ENCODE results near the gene RCCD1.

RCCD1 gene

DNA sequence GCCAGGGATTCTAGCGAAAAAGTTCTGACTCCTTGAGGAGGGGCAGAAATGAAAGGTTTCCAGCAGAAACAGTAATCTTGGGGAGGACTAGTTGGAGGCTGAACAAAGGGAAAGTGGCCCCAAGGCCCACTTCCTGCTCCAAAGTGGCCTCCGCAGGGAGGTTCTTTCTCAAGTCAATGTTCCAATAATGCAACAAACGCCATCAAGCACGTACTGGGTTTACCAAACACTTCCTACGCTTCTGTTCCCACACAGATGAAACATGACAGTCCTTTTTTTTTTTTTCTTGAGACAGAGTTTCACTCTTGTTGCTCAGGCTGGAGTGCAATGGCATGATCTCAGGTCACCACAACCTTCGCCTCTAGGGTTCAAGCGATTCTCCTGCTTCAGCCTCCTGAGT, 9.6 kb upstream of the RCCD1 start:
- no peak for DNase-seq

DNA sequence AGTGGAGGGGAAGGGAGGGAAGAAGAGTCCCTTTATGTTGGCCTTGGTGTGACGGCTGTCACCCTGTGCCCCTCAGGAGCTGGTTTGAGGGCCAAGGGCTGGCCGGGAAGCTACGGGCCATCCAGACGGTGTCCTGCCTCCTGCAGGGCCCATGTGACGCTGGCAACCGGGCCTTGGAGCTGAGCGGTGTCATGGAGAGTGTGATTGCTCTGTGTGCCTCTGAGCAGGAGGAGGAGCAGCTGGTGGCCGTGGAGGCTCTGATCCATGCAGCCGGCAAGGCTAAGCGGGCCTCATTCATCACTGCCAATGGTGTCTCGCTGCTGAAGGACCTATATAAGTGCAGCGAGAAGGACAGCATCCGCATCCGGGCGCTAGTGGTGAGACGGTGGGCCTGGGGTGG, 8.1 kb upstream of the RCCD1 start:
- DNase-seq: no peak

DNA sequence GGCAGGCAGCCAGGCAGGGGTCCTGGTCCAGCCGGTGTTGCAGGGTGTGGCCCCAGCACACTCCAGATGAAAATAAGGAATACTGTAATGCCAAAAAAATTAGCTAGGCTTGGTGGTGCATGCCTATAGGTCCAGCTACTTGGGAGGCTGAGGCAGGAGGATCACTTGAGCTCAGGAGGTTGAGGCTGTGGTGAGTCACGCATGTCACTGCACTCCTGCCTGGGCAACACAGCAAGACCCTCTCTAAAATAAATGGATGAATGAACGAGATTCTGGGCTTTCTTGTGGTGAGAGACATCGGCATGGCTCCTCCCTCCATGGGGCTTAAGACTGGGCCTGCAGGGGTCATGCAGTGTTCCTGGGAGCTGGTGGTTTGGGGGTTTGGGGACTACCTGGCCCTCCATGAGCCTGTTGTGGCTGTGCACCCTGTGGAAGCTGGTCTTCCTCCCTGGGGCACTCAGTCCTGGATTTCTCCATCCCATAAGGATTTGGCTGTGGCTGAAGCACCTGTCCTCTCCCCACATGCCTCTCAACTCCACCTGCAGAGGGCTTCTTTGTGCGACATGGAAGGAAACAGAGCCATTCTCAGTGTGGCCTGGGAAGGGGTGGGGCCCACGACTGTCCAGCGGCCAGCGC, 7.6 kb upstream of the RCCD1 start:
- DNase-seq: no peak

DNA sequence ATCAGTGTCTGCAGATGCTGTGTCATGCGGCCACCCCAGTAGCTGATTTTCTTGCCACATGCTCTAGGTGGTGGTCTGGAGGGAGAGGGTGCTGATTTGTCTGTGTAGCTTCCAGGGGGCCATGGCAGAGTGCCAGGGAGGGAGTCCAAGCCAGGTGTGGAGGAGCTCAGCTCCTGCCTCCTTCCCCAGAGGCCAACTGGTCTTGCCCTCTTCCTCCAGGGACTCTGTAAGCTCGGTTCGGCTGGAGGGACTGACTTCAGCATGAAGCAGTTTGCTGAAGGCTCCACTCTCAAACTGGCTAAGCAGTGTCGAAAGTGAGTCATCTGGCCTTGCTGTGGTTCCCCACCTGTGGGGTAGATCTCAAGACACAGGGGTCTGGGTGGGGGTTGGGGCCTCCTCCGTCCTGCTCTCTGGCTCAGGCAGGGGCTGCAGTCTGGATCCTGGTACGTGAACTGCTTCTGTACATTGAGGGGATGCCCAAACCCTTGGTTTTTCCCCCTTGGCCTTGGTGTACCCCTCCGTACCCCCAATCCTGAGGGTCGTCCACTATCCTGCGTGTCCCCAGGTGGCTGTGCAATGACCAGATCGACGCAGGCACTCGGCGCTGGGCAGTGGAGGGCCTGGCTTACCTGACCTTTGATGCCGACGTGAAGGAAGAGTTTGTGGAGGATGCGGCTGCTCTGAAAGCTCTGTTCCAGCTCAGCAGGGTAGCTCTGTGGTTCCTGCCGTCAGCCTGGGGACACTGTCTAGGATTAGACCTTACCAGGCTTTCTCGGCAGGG, 6.9 kb upstream of the RCCD1 start:
- DNase-seq: no peak

DNA sequence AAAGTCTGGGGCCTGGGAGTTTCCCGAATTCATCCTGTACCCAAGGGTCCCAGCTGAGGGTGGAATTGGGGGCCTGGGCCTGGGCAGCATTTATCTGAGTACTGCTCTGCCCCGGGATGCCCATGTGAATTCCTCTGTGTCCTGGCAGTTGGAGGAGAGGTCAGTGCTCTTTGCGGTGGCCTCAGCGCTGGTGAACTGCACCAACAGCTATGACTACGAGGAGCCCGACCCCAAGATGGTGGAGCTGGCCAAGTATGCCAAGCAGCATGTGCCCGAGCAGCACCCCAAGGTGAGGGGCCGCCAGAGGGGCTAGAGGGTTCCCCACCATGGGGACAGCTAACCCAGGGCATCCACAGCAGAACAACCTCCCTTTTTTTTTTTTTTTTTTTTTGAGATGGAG, 6.2 kb upstream of the RCCD1 start:
- DNase-seq: no peak

DNA sequence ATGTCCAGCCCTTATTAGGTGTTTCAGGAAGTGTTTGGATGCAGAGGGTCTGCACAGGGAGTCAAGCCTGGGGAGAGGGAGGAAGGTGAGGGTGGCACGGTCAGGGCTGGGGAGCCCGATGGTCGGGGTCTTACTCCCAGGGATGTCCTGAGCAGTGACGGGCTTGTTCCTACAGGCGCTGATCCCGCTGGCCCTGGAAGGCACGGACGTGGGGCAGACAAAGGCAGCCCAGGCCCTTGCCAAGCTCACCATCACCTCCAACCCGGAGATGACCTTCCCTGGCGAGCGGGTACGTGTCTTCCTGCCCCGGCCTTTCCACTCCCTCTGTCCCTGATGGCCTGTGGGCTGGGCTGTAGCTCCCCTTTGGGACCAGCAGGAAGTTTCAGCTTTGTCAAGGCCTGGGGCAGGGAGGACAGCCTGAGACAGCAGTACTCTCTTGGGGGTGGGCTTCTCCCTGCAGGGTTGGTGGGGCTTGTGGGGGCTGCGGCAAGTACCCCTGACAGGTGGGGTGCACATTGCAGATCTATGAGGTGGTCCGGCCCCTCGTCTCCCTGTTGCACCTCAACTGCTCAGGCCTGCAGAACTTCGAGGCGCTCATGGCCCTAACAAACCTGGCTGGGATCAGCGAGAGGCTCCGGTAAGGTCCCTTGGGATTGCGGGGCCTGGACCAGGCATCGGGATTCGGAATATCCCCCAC, 4.6 kb upstream of the RCCD1 start:
- no peak for DNase-seq

DNA sequence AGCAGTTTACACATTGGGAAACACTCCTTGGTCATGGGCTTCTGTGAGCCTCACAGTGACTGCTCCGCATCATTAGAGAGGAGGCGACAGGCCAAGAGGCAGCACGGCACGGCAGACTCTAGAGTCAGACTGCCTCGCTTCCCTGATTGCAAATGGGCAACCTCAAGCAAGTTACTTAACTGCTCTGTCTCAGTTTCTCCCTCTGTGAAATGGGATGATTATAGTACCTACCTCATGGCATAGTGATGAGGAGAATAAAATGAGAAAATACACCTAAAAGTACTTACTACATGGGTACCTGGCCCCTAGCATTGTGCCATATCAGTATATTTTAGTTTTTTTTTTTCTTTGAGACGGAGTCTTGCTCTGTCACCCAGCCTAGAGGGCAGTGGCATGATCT, 4.0 kb upstream of the RCCD1 start:
- no peak for DNase-seq

DNA sequence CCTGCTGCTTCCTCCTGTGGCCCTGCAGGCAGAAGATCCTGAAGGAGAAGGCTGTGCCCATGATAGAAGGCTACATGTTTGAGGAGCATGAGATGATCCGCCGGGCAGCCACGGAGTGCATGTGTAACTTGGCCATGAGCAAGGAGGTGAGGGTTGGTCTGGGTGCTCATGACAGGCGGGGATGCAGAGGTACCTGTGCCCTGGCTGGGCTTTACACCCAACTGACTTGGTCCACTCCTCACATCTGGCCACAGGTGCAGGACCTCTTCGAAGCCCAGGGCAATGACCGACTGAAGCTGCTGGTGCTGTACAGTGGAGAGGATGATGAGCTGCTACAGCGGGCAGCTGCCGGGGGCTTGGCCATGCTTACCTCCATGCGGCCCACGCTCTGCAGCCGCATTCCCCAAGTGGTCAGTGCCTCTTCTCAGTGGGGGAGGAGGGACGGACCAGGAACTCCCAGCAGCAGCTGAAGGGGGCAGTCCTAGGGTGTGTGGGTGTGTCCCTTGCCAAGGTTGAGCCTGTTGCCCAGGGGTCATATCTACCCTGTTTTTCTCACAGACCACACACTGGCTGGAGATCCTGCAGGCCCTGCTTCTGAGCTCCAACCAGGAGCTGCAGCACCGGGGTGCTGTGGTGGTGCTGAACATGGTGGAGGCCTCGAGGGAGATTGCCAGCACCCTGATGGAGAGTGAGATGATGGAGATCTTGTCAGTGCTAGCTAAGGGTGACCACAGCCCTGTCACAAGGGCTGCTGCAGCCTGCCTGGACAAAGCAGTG, 1.6 kb upstream of the RCCD1 start:
- DNase-seq: no peak

DNA sequence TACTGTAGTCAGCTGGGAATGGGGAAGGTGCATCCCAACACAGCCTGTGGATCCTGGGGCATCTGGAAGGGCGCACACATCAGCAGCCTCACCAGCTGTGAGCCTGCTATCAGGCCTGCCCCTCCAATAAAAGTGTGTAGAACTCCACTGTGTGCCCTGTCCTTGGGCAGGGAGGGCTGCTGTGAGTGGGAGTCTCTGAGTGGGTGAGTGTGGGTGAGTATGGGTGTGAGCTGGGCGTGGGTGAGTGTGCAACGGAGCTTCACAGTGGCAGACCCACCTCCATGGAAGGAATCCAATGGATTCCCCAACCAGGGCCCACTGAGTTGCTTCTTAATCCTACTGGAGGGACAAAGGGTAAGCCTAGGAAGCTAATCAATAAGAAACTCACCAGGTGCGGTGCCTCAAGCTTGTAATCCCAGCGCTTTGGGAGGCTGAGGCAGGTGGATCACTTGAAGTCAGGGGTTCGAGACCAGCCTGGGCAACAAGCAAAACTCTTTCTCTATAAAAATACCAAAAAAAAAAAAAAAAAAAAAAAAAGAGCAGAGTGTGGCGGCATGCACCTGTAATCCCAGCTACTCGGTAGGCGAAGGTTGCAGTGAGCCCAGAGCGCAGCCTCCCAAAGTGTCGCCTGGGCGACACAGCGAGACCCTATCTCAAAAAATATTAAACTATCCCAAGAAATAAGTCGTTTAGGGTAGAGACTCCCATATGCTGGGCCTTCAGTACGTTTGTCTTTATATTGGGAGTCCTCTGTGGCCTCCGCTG, 555 bp upstream of the RCCD1 start:
- no peak for DNase-seq

DNA sequence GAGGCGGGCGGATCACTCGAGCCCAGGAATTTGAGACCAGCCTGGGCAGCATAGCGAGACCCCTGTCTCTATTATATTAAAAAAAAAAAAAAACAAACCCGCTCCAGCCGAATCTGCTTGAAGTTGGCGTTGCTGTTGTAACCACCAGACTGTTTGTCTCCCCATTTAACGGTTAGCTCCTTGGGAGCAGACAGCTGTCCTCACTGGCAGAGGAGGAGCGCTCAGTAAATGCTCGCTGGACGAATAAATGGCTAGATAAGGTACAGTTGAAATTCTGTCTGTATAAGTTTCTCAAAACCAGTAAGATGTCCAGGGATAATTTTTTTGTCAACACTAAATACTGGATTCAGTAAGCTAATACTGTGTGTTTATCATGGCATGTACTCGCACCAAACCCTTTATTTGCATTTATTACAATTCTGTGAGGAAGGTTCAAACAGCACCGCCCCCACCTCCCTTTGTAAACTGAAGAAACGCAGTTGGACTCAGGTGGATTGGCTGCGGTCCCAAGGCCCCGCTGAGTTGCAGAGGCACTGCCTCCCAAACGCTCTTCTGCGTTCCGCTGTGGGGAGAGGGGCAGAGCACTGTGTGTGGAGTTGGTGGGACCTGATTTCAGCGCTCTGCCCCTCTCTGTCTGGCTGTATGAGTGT, 1.1 kb downstream of the RCCD1 start:
- DNase-seq: peak; percentile 8

DNA sequence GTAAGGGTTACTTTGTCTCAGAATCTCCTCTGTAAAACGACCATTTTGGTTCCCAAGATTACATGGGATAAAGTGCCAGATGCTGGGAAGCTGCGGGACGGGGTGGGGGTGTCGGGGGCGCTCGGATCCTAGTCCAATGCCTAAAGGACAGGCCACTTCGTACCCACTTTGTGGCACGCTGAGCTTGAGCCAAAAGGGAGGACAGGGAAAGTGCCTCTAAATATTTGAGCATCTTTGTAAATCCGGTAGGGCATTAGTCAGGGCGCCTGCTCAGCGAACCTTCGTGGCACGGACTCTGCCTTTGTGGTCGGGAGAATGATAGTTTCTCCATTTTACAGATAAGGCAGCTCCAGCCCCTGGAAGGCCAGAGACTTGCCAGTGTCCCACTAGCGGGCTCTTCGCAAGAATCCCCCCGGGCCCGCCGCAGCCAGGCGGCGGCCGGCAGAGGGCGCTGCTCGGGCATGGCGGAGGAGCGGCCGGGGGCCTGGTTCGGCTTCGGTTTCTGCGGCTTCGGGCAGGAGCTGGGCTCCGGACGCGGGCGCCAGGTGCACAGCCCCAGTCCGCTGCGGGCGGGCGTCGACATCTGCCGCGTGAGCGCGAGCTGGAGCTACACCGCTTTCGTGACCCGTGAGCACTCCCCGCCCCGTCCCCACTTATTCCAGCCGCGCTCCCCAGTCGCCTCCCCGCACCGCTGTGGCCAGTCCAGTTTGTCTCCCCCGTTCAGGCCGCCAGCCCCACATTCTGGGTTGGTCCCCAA, 1.8 kb downstream of the RCCD1 start:
- DNase-seq: peak; percentile 74

DNA sequence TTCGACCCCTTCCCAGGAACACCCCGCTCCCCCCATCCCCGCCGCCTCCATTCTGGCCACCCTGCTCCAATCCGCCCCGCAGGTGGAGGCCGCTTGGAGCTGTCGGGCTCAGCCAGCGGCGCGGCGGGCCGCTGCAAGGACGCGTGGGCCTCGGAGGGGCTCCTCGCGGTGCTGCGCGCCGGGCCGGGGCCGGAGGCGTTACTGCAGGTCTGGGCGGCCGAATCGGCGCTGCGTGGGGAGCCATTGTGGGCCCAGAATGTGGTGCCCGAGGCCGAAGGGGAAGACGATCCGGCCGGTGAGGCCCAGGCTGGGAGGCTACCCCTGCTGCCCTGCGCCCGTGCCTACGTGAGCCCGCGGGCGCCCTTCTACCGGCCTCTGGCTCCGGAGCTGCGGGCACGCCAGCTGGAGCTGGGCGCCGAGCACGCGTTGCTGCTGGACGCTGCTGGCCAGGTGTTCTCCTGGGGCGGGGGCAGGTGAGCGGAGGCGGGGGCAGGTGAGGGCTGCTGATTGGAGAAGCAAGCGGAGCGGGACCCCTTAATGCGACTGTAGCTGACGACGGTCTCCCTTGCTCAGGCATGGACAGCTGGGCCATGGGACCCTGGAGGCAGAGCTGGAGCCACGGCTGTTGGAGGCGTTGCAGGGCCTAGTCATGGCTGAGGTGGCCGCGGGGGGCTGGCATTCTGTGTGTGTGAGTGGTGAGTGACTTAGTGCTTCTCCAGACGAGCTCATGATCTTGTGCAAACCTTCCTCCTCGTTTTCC, 2.5 kb downstream of the RCCD1 start:
- DNase-seq: peak; percentile 8

DNA sequence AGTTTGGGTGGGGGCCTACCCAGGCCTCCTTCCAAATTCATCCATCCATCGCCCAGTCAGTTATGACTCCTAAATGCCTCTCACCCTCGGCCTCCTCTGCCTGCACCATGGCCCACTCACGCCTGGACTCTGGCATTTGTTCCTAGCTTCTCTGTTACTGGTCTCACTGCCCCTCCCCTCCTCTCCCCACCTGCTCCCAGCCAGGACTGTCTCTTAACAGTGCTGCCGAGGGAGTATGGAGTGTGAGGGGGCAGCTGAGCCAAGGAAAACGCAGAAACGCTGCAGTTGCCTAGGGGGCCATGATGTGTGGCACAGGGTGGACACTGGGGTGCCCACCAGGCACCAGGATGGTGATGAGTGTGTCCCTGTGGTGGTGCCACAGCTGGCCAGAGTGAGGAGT, 3.1 kb downstream of the RCCD1 start:
- DNase-seq: no peak

DNA sequence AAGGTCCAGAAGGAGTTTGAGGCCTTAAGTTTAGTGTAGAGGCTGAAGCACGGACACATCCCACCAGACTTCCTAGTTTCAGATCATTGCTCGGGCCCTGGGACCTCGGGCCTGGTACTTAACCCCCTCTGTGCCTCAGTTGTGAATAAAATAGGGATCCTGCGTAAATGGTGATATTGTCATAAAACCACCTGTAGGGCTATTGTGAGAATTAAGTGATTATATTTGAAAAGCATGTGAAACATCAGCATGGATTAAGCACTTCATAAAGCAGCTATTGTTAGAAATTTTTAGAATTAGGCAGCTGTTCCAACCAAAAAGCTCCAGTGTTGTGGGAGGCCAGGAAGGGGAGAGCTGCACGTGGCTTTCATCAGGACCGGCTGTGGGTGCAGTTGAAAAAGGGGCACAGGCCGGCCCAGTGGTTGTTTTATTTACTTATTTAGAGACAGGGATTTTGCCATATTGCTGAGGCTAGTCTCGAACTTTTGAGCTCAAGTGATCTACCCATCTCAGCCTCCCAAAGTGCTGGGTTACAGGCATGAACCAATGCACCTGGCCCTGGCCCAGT, 4.4 kb downstream of the RCCD1 start:
- DNase-seq: no peak

DNA sequence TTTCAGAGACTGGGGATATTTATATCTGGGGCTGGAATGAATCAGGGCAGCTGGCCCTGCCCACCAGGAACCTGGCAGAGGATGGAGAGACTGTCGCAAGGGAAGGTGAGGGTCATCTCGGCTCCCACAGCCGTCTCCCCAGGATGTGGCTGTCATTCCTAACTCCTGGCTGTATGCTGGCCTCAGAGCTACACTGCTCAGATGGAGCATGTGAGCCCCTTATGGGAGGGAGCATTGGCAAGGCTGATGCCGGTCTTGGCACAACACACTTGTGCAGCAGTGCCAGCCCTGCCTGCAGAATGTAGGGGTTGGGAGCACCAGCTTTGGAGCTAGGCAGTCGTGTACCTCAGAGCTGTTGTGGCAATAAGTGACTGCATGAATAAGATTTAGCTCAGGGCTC, 5.2 kb downstream of the RCCD1 start:
- DNase-seq: no peak

DNA sequence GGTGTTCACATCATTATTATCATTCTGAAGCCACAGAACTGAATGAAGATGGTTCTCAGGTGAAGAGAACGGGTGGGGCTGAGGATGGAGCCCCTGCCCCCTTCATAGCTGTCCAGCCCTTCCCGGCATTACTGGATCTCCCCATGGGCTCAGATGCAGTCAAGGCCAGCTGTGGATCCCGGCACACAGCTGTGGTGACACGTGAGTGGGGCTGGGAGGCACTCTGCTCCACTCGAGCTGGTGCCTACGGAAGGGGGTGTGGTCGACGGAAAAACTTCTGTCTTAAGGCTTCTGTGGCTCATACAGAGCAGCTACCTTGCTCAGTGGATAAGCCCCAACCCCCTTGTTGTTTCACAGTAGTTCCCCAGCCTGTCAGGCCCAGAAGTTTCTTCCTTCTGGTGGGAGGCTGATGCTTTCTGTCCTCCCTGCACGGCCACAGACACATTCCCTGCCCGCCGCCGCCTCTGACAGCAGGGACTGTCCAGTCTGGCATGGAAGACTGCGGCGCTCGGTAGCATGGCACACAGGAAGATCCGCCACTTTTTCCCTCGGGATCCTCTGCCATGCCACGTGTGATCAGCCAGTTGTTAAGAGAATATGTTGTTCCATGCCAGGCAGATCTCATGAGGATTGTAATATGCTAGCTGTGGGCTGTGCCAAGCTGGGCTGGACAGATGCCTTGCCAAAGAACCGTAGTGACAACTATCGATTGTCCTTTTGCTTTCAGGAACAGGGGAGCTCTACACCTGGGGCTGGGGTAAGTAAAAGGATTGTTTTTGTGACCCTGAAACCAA, 5.8 kb downstream of the RCCD1 start:
- DNase-seq: no peak

DNA sequence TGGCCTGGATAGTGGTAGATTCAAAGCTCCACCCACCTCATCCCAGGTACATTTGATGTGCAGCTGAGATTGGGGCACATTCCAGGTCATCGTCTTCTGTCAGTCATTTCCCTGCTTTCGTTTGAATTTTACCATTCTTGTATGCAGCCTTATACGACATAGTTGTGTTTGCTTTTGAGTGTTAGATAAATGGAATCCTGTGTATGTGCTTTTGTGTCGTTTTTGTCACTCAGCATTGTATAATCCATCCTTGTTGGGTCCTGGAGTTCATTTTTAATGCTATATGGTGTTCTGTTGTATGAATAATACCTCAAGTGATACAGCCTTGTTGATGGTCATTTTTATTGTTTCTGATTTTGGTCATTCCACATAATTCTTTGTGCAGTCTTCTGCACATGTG, 7.3 kb downstream of the RCCD1 start:
- DNase-seq: no peak

DNA sequence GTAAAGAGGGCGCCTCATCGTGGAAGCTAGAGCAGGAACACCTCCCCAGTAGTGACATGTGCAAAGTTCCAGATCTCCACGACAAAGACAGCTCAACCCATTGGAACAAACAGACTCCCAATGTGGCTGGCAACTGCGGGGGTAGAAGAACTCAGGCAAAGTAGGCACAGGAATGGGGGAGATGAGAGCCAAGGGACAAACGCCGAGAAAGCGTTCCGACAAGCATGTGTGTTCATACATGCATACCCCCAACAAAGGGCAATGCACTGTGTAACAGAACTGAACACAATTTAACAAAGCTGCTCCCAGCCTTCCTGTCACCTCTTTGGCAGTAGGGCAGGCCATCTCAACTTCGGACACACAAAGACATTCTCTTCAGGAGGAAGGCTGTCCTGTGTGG, 11.6 kb downstream of the RCCD1 start:
- DNase-seq: no peak

DNA sequence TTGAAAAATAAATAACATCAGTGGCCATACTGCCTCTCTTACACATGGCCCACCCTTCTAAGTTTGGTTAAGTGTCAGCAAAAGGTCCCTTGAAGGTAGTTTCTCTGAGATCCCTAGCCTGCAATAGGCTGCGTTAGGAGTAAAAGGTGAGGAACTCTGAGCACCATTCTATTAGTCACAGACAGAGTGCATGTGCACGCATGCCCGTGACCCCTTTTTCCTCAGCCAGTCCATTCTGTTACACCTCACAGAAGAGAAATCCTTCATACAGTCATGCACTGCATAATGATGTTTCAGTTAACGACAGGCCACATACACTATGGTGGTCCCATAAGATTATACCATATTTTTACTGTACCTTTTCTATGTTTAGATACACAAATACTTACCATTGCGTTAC, 12.5 kb downstream of the RCCD1 start:
- DNase-seq: no peak
